NOMO-1 (cell line): Measurements from ENCODE around the gene ZDHHC7.
"Not testable (repeated sequence)": the region's sequence is repeated elsewhere in the genome, so short reads cannot be mapped to it uniquely, and the experiment has no call there.

Experiments
- DNase-seq, 2 experiments: peaks; one replicate each; lab custom pipeline; 2025; ENCODE audit not compliant: unreplicated experiment in 2 of 2; lab: John Stamatoyannopoulos, UW

Gene ZDHHC7

DNA sequence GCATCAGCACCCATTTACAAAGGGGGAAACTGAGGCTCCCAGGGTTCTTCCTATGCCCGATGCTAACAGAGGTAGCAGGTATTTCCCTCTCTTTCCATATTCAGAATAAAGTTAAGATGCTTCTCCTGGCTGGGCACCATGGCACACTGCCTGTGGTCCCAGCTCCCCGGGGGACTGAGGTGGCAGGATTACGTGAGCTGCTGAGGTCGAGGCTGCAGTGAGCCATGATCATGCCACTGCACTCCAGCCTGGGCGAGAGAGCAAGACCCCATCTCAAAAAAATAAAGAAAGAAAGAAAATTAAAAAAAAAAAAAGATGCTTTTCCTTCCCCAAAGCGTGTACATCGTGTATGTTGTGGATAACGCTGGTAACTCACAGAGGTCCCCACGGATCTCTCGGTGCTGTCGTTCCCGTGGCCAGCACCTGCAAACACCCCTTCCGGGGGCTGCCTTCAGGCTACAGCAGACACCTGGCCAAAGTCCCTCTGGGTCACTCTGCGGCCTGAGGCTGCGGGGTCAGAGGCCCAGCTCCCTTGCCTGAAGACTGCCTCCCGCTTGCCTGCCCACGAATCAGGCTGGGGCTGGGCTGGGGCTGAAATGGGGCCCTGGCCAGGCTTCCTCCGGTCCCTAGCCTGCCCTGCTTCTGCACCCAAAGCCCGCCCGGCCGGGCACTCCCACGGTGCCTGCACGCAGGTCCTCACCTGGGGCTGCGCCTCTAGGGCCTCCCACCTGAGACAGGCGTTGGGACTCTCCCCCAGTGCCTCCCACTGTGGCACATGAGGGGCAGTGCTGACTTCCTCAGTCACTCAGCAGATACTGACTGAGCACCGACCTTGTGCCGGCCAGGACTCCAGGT is 63.1 kb downstream of the ZDHHC7 start:
- no peak for DNase-seq

- peak; percentile 61 to 77 for DNase-seq
These were observed 64.3 kb downstream of the ZDHHC7 start for GRCh38 chr16:84947022-84947421.

GRCh38 chr16:84943620-84944019 is 67.7 kb downstream of the ZDHHC7 start:
- DNase-seq, result no peak

DNA sequence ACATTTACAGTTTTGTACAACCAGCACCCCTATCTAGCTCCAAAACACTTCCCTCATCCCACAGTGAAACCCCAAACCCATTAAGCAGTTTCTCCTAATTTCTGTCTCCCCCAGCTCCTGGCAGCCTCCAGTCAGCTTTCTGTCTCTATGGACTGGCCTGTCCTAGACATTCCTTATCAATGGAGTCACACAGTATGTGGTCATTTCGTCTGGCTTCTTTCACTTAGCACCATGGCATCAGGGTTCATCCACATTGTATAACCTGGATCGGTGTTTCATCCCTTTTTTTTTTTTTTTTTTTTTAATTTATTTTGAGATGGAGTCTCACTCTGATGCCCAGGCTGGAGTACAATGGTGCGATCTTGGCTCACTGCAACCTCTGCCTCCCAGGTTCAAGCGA is 68.5 kb downstream of the ZDHHC7 start:
- DNase-seq, result no peak

- DNase-seq, result no peak
These were observed 69.4 kb downstream of the ZDHHC7 start for GRCh38 chr16:84941921-84942320.

GRCh38 chr16:84940670-84941551 is 70.4 kb downstream of the ZDHHC7 start:
- no peak for DNase-seq

- not testable (repeated sequence) for DNase-seq
These were observed 72.7 kb downstream of the ZDHHC7 start for GRCh38 chr16:84938616-84939015.

GRCh38 chr16:84937196-84938005 is 73.9 kb downstream of the ZDHHC7 start:
- DNase-seq, result no peak

GRCh38 chr16:84933774-84934631 is 77.3 kb downstream of the ZDHHC7 start:
- no peak for DNase-seq

DNA sequence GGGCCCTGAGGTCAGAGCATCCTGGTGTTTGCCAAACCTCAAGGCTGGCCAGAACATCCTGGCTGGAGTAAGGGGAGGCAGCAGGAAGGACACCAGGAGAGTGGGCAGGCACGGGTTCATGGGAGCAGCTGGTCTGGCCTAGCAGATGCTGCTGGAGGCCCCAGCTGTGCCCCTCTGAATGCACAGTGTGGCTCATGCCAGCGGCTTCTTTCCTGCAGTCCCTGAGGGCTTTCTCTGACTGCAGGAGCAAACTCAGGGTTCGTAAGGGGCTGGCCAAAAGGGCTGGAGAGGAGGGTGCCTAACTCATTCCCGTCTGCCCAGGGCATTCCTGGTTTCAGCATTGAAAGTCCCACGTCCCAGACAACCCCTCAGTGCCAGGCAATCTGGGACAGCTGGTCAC is 78.7 kb downstream of the ZDHHC7 start:
- no peak for DNase-seq

- DNase-seq, result no peak
These were observed 79.8 kb downstream of the ZDHHC7 start for GRCh38 chr16:84931506-84931905.

GRCh38 chr16:84931107-84931494 is 80.2 kb downstream of the ZDHHC7 start:
- no peak for DNase-seq

DNA sequence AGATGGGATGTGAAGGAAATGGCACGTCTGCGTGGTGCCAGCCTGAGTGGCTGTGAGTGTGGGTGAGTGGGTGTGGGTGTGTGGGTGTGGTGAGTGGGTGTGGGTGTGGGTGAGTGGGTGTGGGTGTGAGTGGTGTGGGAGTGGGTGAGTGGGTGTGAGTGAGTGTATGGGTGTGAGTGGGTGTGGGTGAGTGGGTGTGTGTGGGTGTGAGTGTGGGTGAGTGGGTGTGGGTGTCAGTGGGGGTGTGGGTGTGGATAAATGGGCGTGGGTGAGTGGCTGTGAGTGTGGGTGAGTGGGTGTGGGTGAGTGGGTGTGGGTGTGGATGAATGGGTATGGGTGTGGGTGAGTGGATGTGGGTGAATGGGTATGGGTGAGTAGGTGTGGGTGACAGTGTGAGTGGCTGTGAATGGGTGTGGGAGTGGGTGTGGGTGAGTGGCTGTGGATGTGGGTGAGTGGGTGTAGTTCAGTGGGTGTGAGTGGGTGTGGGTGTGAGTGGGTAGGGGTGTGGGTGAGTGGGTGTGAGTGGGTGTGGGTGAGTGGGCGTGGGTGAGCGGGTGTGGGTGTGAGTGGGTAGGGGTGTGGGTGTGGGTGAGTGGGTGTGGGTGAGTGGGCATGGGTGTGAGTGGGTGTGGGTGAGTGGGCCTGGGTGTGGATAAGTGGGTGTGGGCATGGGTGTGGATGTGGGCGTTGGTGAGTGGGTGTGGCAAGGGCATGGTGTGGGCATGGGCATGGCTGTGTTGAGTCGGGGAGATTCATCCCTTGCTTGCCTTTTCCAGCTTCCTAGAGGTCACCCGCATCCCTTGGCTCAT is 80.8 kb downstream of the ZDHHC7 start:
- no peak for DNase-seq

DNA sequence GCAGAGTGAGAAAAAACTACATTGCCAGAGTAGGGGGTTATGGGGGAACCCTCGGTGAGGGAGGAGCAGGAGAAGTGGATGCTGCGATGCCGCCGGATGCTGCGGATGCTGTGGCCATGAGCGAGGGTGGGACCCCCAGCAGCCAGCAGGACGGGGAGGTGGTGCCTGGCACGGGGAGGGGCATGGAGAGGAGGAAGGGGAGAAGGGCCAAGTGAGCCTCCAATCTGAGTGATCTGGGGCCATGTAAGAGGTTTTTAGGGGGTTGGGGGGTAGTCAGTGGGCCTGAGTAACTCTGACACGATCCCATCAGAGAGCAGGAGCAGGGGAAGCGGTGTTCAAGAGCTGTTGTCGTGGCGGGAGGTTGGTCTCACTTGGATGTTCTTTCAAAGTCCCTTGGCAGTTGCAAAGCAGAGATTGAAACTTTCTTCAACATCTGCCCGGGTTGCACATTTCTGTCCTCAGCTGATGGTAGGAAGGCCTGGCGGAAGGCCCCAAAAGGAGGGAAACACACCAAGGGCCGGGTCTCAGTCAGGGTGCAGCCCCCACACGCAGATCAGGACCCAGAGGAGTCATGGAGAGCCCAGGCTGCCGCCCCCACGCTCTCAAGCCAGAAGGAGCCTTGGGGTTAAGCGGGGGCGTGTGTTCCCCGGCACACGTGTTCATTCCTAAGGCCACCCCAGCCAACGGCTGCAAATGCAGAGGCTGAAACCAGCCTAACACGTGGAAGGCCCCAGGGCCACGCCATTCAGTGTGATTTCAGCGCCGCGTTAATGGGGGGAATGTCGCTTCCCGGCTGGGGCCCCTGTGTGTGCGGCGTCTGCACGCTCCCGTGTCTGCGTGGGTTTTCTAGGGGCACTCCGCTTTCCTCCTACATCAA is 81.7 kb downstream of the ZDHHC7 start:
- DNase-seq, result no peak

DNA sequence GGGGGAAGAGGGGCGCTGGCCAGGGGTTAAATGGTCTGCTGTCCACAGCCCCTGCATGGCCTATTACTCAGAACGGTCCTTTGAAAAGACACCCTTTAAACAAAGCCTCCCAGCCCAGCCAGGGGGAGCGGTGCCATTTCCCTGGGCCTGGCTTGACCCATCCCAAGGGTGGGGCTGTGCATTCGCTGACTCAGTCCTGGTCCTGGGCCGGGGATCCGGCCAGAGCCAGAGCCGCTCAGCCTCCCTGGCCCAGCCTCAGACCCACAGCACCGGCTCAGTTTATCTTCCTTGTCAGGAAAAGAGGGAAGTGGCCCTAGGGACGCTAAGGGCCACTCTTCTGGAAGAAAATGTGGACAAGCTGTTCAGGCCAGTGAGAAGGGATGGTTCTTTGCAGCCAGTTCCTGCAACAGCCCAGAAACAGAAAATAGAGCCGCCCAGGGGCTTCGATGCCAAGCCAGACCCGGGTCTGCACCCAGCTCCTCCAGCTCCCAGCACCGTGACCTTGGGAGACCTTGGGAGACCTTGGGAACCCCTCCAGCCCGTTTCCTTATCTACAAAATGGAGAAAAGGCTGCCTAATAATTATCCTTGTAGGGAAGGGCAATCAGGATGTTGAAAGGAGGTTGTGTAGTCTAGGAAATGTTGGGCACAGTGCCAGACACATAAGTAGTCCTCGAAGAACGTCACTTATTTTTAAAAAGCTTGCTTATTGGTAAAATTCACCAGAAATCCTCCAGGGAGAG is 82.5 kb downstream of the ZDHHC7 start:
- no peak for DNase-seq

GRCh38 chr16:84927621-84928591 is 83.4 kb downstream of the ZDHHC7 start:
- no peak for DNase-seq
